GM20000 (cell line): ENCODE data around the gene TJAP1.
A peak's percentile ranks its signal among the peaks of the same experiment; 100 is the strongest.
"Not testable (repeated sequence)": the region's sequence is repeated elsewhere in the genome, so short reads cannot be mapped to it uniquely, and the experiment has no call there.

ENCODE experiments used
- DNase-seq: peaks from one replicate; pipeline ENCODE4 v3.0.0; 2012; ENCODE audit warnings: low spot score
- TF ChIP-seq, protein P1 (sequence below): IDR thresholded peaks from 2 replicates; pipeline ENCODE4 v1.5.1; 2012; ENCODE audit warnings: mild to moderate bottlenecking, control low read depth; ENCODE audit errors: extremely low read depth, missing control alignments

Gene TJAP1

GRCh38 chr6:43453831-43454230, 23.5 kb upstream of the TJAP1 start:
- no peak for DNase-seq
- TF ChIP-seq, protein P1, sequence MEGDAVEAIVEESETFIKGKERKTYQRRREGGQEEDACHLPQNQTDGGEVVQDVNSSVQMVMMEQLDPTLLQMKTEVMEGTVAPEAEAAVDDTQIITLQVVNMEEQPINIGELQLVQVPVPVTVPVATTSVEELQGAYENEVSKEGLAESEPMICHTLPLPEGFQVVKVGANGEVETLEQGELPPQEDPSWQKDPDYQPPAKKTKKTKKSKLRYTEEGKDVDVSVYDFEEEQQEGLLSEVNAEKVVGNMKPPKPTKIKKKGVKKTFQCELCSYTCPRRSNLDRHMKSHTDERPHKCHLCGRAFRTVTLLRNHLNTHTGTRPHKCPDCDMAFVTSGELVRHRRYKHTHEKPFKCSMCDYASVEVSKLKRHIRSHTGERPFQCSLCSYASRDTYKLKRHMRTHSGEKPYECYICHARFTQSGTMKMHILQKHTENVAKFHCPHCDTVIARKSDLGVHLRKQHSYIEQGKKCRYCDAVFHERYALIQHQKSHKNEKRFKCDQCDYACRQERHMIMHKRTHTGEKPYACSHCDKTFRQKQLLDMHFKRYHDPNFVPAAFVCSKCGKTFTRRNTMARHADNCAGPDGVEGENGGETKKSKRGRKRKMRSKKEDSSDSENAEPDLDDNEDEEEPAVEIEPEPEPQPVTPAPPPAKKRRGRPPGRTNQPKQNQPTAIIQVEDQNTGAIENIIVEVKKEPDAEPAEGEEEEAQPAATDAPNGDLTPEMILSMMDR = no peak

- peak; percentile 38 for DNase-seq
- TF ChIP-seq, protein P1 = peak; percentile 92
These were observed 23.1 kb upstream of the TJAP1 start for GRCh38 chr6:43454290-43454695.

- TF ChIP-seq, protein P1 = no peak
- peak; percentile 89 for DNase-seq
These were observed 22.5 kb upstream of the TJAP1 start for GRCh38 chr6:43454696-43455530.

GRCh38 chr6:43455531-43456428, 21.6 kb upstream of the TJAP1 start, which contains the start of gene DLK2:
Gene DLK2, minus strand, starts transcription at chr6:43455548. Its CDS starts 723 bp downstream, at chr6:43454825.
- TF ChIP-seq, protein P1 = no peak

DNA sequence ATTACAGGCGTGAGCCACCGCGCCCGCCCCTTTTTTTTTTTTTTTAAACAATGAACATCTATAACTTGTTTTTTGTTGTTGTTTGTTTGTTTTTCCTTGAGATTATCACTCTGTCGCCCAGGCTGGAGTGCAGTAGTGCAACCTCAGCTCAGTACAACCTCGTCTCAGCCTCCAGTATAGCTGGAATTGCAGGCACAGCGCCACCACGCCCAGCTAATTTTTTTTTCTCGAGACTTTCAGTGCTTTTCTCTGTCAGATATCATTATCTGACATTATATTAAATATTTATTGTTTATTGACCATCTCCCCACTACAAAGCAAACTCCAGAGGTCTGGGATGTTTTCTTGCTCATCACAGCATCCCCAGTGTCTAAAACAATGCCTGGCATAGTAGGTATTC, 19.7 kb upstream of the TJAP1 start:
- DNase-seq = no peak
- TF ChIP-seq, protein P1 = no peak

More at GRCh38 chr6:43455531-43456428, 21.6 kb upstream of the TJAP1 start, which contains the start of gene DLK2:
- peak; percentile 67 for DNase-seq

- not testable (repeated sequence) for DNase-seq
These were observed 19.2 kb upstream of the TJAP1 start for GRCh38 chr6:43458154-43458553.

DNA sequence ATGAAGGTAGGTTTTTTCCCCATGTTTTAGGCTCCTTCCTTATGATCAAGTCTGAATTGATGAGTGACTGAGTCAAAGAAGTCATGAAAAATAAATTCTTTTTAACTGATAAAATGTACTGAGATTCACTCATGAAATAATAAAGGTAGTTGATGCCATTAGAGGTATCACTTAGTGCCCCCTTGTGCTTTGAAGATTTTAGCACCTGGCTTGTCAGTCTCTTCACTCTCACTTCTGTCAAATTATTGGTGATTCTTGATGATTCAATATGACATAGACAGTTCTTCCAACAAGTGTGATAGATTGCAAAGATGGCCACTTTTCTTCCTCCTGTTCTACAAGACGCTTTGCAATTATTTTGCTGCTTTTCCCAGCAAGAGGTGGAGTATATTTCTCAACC, 17.8 kb upstream of the TJAP1 start:
- no peak for DNase-seq
- TF ChIP-seq, protein P1 = no peak
